Stimulated activated CD4-positive, alpha-beta T cell treated with anti-CD3 and anti-CD28 coated beads, Interleukin-4, amount 100 ng/mL, for 1 hour (primary cell): ENCODE results near the gene CYBB.

Experiments used
- DNase-seq: peaks from one replicate; pipeline ENCODE4 v3.0.0-alpha.2; 2020

The CYBB gene

DNA sequence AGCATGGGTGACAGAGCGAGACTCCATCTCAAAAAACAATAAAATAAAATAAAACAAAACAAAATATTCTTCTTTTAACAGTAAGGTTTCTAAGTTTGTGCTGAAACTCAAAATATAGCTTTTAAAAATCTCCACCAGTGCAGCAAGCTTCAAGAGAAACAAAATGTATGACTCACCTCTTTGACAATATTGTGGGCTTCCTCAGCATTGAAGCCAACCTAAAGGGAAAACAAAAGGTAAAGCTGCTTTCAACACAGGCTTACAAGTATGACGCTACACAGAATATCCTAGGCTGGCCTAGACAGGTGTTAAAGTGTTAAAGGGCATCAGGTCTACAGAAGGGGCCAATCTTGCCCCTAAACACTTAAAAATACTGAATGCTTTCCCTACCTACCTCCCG is 66.3 kb downstream of the CYBB start:
- DNase-seq, result no peak

DNA sequence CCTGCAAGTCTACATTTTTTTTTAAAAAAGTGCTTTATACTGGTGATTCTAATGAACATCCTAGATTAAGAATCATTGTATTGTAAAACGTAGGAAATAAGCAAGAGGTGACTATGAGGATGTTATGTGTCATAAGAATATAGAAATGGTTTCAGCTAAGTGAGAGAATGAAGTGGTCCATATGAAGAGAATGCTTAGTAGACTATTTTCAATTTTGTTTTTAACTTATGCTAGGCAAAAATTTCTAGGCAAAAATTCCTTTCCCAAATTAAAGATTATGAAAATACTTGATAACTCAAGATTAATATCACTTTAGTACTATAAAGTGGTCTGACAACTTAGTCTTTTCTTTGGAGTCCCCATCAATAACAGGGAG is 66.7 kb downstream of the CYBB start:
- no peak for DNase-seq

DNA sequence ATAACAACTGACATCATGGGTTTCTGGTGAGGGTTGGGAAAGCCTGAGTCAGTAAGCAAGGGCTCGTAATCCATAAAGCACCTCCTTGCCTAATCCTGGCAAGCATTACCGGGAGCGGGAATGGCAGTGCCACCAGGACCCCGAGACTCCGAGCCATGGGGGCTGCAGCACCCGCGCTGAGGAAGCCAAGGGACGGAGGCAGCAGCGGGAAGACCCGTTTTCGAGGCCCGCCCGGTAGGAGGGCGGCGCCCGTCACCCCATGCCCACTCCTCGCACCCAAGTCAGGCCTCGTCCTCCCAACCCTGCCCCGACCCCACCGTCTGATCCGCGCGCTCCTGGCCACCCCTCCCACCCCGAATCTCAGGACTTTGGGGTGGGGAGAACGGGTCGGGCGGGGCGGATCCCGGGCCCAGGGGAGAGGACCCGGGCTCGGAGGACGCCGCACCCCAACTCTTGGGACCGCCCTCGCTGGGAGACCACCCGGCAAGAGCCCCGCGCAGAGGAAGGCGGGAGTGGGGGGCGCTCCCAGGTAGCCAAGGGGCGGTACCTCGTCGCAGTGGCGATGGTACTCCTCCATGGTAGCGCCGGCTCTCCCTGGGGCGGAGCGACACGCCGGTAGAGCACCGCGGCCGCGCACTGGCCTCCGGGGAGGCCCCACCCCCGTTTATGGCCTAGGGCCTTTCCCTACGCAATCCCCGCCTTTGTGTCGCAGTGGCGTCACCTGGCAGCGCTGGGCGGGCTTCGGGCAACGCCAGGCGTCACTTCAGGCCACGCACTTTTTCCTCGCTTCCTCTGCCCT is 67.3 kb downstream of the CYBB start, which contains the start of gene DYNLT3:
Gene DYNLT3 (minus strand): TSS at position 638 of the 799 bp plus-strand sequence. CDS start 61 bp downstream, at position 577.
- peak; percentile 74 for DNase-seq

GRCh38 chrX:37847733-37848197 is 67.9 kb downstream of the CYBB start:
- DNase-seq, result no peak

- DNase-seq, result no peak
Observed at GRCh38 chrX:37854148-37854547, 74.3 kb downstream of the CYBB start.

DNA sequence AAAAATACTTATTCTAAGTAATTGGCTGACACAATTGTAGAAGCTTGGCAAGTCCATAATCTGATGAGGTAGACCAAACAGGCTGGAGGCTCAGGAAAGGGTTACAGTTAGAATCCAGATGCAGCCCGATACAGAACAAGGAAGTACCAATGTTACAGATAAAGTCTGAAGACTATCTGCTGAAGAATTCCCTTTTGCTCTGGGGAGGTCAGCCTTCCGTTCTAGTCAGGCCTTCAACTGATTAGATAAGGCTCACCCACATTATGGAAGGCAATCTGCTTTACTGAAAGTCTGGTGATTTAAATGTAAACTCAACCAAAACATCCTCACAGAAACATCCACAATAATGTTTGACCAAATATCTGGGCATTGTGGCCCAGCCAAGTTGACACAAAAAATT is 74.9 kb downstream of the CYBB start:
- no peak for DNase-seq

- no peak for DNase-seq
Observed at GRCh38 chrX:37860721-37861120, 80.9 kb downstream of the CYBB start.

- no peak for DNase-seq
Observed at GRCh38 chrX:37862851-37863250, 83.0 kb downstream of the CYBB start.
